Activated T-helper 9 cell treated with anti-CD3 and anti-CD28 coated beads, Interleukin-2, amount 50 U/mL, for 16 hours (primary cell): ENCODE data around the gene CLOCK.

Source experiments
- DNase-seq: peaks from one replicate; pipeline ENCODE4 v3.0.0-alpha.2; 2020; ENCODE audit warnings: low read depth

Gene CLOCK

GRCh38 chr4:55475394-55476243 is 71.1 kb downstream of the CLOCK start:
- DNase-seq: no peak

GRCh38 chr4:55469979-55470378 is 76.7 kb downstream of the CLOCK start:
- DNase-seq: no peak

GRCh38 chr4:55468724-55469123 is 78.0 kb downstream of the CLOCK start:
- no peak for DNase-seq

GRCh38 chr4:55466001-55466400 is 80.7 kb downstream of the CLOCK start:
- no peak for DNase-seq

GRCh38 chr4:55458611-55459010 is 88.1 kb downstream of the CLOCK start:
- no peak for DNase-seq

- no peak for DNase-seq
Measured at GRCh38 chr4:55458164-55458563, 88.5 kb downstream of the CLOCK start.

- DNase-seq: no peak
Measured at GRCh38 chr4:55450566-55450965, 96.1 kb downstream of the CLOCK start.

GRCh38 chr4:55447831-55448230 is 98.9 kb downstream of the CLOCK start:
- no peak for DNase-seq

- DNase-seq: no peak
Measured at GRCh38 chr4:55447108-55447708, 99.5 kb downstream of the CLOCK start.

GRCh38 chr4:55446578-55446922 is 100.2 kb downstream of the CLOCK start:
- no peak for DNase-seq

- no peak for DNase-seq
Measured at GRCh38 chr4:55445921-55446577, 100.7 kb downstream of the CLOCK start.

GRCh38 chr4:55444827-55445226 is 101.9 kb downstream of the CLOCK start:
- no peak for DNase-seq

GRCh38 chr4:55442541-55442940 is 104.2 kb downstream of the CLOCK start:
- no peak for DNase-seq

GRCh38 chr4:55440786-55441185 is 105.9 kb downstream of the CLOCK start:
- DNase-seq: no peak

- DNase-seq: no peak
Measured at GRCh38 chr4:55439023-55439422, 107.7 kb downstream of the CLOCK start.

- no peak for DNase-seq
Measured at GRCh38 chr4:55438314-55438713, 108.4 kb downstream of the CLOCK start.

- DNase-seq: no peak
Measured at GRCh38 chr4:55437823-55438222, 108.9 kb downstream of the CLOCK start.

GRCh38 chr4:55437356-55437796 is 109.3 kb downstream of the CLOCK start:
- no peak for DNase-seq

GRCh38 chr4:55435141-55435841 is 111.4 kb downstream of the CLOCK start:
- DNase-seq: no peak

- no peak for DNase-seq
Measured at GRCh38 chr4:55431710-55432336, 114.9 kb downstream of the CLOCK start.

- DNase-seq: no peak
Measured at GRCh38 chr4:55424791-55425190, 121.9 kb downstream of the CLOCK start.

GRCh38 chr4:55416176-55416575 is 130.5 kb downstream of the CLOCK start:
- no peak for DNase-seq
